ENCODE results near the gene BATF3.

DNA sequence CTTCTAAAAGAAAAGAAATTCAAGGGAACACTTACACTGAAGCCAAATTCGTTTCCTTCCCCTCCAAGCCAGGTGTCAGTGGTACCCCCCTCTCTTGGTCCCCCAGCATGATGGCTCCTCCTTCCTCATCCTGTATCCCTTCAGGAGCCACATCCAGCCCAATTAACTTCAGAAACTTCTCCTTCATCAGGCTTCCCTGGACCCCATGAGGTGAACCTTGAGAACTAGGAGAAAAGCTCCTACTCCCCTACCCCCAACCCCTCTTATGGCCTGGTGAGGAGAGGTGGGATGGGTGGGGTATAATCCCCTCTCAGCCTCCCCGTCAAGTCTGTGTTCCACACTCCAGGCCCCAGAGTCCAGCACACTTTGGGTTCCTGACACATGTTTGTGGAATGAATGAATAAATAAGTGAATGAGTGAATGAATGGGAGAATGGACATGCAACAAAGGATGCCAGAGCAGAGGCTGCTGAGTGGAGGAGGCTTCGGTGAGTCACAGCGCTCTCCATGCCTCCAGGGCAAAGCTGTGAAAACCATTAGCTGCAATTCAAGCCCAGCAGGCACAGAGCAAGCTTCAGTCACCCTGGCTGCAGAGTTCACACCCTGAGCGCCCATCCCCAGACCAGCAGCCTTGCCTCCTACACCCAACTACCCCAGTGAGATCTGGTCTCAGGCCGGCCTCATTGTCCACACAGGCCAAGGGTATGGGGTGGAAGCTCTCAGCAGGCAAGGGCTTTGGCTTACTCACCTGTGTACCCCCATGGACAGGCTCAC lies 43.8 kb downstream of the BATF3 start:
- TF ChIP-seq, protein P1, sequence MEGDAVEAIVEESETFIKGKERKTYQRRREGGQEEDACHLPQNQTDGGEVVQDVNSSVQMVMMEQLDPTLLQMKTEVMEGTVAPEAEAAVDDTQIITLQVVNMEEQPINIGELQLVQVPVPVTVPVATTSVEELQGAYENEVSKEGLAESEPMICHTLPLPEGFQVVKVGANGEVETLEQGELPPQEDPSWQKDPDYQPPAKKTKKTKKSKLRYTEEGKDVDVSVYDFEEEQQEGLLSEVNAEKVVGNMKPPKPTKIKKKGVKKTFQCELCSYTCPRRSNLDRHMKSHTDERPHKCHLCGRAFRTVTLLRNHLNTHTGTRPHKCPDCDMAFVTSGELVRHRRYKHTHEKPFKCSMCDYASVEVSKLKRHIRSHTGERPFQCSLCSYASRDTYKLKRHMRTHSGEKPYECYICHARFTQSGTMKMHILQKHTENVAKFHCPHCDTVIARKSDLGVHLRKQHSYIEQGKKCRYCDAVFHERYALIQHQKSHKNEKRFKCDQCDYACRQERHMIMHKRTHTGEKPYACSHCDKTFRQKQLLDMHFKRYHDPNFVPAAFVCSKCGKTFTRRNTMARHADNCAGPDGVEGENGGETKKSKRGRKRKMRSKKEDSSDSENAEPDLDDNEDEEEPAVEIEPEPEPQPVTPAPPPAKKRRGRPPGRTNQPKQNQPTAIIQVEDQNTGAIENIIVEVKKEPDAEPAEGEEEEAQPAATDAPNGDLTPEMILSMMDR (conservative IDR thresholded peaks at IDR 0.05; ENCODE audit: low read length) = no peak
- TF ChIP-seq EZH2phosphoT487 (IDR thresholded peaks at IDR 0.05; ENCODE audit: borderline replicate concordance, low read depth, low read length) = no peak

Measured in OCI-LY7 (cell line).